IPS-18a (cell line): Measurements from ENCODE around the gene GAP43.
"Not testable (repeated sequence)": the region's sequence is repeated elsewhere in the genome, so short reads cannot be mapped to it uniquely, and the experiment has no call there.

ENCODE experiments used
- H3K27ac ChIP-seq: one replicate; pipeline ENCODE4 v1.5.1; 2013; ENCODE audit warnings: low read length
- H3K27me3 ChIP-seq: one replicate; pipeline ENCODE4 v1.6.1; 2013; ENCODE audit warnings: mild to moderate bottlenecking, low read length; ENCODE audit not compliant: control insufficient read depth, insufficient read depth
- H3K36me3 ChIP-seq: one replicate; pipeline ENCODE4 v1.6.1; 2013; ENCODE audit warnings: low read depth, low read length; ENCODE audit not compliant: control insufficient read depth
- H3K4me1 ChIP-seq: one replicate; pipeline ENCODE4 v1.6.1; 2013; ENCODE audit warnings: low read depth, low read length; ENCODE audit not compliant: control insufficient read depth
- H3K4me3 ChIP-seq: one replicate; pipeline ENCODE4 v1.5.1; 2013; ENCODE audit warnings: low read length
- H3K9ac ChIP-seq: one replicate; pipeline ENCODE4 v1.6.1; 2013; ENCODE audit warnings: mild to moderate bottlenecking, low read length, moderate library complexity
- H3K9me3 ChIP-seq: one replicate; pipeline ENCODE4 v1.6.1; 2013; ENCODE audit warnings: low read depth, low read length; ENCODE audit not compliant: control insufficient read depth

The GAP43 gene

DNA sequence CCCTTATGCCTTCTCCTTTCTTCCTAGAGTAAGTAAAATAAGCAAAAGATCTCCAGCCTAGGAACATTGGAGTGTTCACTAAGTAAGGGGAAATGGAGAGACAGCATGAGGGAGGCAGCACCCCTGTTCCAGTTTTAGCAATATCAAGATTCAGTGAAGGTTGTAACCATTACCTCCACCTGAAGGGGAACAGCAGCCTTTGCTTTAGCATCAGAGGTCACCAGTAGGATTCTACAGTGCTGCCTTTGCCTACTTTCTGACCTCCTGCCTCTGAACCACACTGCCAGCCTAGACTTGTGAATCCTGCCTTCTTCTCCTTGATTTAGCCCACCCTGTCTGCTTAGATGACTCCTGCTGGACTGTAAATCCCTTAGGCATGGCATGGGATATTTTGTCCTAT is 104.7 kb downstream of the GAP43 start:
- no peak overlapping the region for H3K27ac ChIP-seq
- H3K9ac ChIP-seq = no peak overlapping the region
- no peaks in the 10 kb centered on the region for H3K4me1 ChIP-seq
- no peak overlapping the region for H3K4me3 ChIP-seq
- H3K27me3 ChIP-seq = no peaks in the 10 kb centered on the region
- H3K36me3 ChIP-seq = no peaks in the 10 kb centered on the region
- H3K9me3 ChIP-seq = no peaks in the 10 kb centered on the region

DNA sequence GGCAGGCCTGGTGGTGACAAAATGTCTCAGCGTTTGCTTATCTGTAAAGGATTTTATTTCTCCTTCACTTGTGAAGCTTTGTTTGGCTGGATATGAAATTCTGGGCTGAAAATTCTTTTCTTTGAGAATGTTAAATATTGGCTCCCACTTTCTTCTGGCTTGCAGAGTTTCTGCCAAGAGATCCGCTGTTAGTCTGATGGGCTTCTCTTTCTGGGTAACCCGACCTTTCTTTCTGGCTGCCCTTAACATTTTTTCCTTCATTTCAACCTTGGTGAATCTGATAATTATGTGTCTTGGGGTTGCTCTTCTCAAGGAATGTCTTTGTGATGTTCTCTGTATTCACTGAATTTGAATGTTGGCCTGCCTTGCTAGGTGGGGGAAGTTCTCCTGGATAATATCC is 113.0 kb downstream of the GAP43 start:
- not testable (repeated sequence) for H3K27ac ChIP-seq, H3K27me3 ChIP-seq, H3K4me1 ChIP-seq, H3K9ac ChIP-seq, H3K36me3 ChIP-seq, H3K9me3 ChIP-seq, H3K4me3 ChIP-seq

DNA sequence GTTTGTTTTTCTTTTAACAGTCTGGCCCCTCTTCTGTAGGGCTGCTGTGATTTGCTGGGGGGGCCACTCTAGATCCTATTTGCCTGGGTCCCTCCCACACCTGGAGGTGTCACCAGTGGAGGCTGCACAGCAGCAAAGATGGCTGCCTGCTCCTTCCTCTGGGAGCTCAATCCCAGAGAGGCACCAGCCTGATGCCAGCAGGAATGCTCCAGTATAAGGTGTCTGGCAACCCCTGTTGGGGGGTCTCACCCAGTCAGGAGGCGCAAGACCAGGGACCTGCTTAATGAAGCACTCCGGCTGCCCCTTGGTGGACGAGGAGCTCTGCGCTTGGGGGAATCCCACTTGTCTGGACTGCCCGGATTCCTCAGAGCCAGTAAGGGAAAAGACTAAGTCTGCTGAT is 118.3 kb downstream of the GAP43 start:
- Histone ChIP-seq H3K4me3 (no peak overlapping the region), H3K9me3 (peaks cover 5% of the 10 kb centered on the region), H3K36me3 (no peaks in the 10 kb centered on the region), H3K9ac (no peak overlapping the region), H3K27ac (no peak overlapping the region), H3K27me3 (no peaks in the 10 kb centered on the region), H3K4me1 (no peaks in the 10 kb centered on the region)

DNA sequence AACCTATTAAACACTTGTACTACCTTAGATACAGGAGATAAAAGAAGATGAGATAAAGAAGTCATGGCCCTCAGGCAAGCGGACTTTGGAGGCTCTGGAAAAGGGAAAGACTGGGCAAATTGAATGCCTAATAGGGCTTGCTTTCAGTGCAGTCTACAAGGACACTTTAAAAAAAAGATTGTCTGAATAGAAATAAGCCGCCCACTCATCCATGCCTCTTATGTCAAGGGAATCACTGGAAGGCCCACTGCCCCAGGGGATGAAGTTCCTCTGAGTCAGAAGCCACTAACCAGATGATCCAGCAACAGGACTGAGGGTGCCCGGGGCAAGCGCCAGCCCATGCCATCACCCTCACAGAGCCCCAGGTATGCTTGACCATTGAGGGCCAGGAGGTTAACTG is 121.2 kb downstream of the GAP43 start:
- H3K27ac ChIP-seq, H3K27me3 ChIP-seq, H3K4me1 ChIP-seq, H3K36me3 ChIP-seq, H3K4me3 ChIP-seq, H3K9ac ChIP-seq, H3K9me3 ChIP-seq: not testable (repeated sequence)

DNA sequence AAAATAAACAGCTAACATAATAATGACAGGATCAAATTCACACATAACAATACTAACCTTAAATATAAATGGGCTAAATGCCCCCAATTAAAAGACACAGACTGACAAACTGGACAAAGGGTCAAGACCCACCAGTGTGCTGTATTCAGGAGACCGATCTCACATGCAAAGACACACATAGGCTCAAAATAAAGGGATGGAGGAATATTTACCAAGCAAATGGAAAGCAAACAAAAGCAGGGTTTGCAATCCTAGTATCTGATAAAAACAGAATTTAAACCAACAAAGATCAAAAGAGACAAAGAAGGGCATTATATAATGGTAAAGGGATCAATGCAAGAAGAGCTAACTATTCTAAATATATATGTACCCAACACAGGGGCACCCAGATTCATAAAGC is 129.7 kb downstream of the GAP43 start:
- H3K27ac ChIP-seq, H3K4me3 ChIP-seq, H3K4me1 ChIP-seq, H3K9ac ChIP-seq, H3K9me3 ChIP-seq, H3K36me3 ChIP-seq, H3K27me3 ChIP-seq: not testable (repeated sequence)

DNA sequence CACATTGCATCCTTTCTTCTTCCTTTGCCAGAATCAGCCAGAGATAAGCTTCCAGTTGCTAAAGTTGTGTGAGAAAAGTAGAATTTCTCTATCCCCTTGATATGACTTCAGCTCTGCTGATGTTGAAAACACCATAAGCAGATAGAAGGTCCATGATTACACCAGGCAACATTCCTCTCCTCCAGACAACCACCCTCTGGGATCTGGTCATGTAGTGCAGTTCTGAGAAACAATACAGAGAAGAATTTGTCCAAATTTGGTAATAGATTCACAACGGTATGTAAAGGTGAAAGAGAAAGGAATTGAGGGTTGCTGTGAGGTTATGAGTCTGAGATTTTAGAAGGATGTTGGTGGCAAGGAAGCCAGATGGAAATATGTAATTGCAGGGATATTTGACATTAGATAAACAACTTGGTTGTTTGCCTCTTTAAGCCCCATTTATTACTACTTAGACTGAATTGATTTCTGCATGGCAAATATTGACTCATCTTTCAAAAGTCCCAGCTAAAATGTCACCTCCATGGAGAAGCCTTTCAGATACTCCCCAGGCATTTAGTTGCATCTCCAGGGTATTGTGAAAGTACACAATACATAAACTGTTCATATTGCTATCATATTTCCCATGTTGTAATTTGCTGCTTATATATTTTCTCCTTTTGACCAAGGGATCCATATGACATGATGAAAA is 134.9 kb downstream of the GAP43 start:
- no peak overlapping the region for H3K4me3 ChIP-seq
- H3K27me3 ChIP-seq = no peaks in the 10 kb centered on the region
- H3K36me3 ChIP-seq = no peaks in the 10 kb centered on the region
- H3K4me1 ChIP-seq = no peaks in the 10 kb centered on the region
- H3K9me3 ChIP-seq = no peaks in the 10 kb centered on the region
- no peak overlapping the region for H3K9ac ChIP-seq
- H3K27ac ChIP-seq = no peak overlapping the region

DNA sequence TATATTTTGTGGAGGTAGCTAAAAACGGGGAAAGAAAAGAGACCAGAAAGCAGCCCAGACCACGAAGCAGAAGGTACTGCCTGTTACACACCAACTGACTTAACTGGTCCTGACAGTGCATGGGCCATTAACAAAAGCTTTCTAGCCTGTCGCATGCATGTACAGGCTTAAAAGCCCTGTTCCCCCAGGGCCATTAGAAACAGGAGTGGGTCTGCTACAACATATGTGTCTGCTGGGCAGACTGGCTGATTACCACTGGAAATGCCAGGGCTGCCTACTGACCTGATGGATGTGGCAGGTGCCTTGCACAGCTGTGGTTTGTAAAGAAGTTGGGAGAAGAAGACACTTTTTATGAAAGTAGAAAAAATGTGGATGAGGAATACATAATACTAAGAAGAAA is 137.4 kb downstream of the GAP43 start:
- Histone ChIP-seq H3K9ac (no peak overlapping the region), H3K27me3 (no peaks in the 10 kb centered on the region), H3K9me3 (no peaks in the 10 kb centered on the region), H3K4me3 (no peak overlapping the region), H3K27ac (no peak overlapping the region), H3K4me1 (no peaks in the 10 kb centered on the region), H3K36me3 (no peaks in the 10 kb centered on the region)

DNA sequence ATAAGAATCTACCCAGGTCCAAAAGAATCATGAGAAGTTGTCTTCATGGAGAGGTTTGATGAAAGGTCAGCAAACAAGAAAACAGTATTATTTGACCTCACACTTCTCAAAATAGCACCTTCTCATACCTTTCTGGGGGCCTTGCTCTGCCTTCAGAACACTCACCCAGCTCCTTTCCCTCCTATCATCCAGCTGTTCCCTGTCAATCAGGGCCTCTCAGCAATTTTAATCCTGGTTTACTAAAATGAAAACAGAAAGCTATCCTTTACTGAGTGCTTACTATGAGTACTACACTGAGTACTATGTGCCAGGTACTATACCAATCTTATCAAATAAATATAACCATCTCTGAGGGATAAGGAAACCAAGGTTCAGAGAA is 138.6 kb downstream of the GAP43 start:
- H3K9me3 ChIP-seq = no peaks in the 10 kb centered on the region
- H3K4me1 ChIP-seq = peaks cover 11% of the 10 kb centered on the region
- H3K4me3 ChIP-seq = no peak overlapping the region
- H3K9ac ChIP-seq = no peak overlapping the region
- no peak overlapping the region for H3K27ac ChIP-seq
- no peaks in the 10 kb centered on the region for H3K36me3 ChIP-seq
- H3K27me3 ChIP-seq = no peaks in the 10 kb centered on the region

DNA sequence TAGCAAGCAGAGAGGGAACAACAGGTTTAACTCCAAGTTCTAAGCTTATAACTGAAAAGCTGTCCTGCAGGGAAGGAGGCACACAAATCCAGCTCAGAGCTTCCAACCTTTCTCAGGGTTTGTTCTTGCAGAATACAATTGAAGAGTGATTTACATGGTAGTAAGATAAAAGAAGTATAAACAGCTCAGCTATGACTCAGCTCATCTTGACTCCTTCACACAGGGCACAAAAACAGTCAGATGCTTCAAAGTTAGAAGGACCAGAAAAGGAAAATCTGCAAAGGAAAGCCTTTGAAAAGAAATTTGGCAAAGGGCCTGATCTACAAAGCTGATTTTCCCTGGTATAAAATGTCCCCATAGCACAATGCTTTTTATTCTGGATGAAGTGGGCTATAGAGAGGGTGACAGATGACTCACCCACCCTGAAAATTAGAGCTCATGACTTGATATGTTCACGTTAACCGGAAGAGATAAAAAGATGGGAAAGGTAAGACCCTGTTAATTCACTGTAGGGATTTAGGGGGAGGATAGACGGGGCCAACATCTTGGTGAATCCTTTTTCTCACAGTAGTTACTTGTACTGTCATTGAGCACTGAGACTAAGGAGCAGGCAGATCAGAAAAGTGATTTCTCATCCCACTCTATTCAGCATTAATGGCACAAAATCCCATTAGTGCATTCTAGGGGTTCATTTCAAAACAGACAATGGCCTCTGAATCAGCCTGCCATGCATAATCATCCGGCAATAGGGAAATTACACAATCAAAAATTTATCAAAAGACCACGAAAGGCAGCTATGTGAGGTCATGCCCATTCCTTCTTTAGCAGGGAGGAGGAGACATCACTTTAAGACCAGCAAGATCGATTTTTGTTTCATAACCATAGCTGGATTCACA is 143.5 kb downstream of the GAP43 start:
- Histone ChIP-seq H3K36me3 (no peaks in the 10 kb centered on the region), H3K27ac (no peak overlapping the region), H3K4me1 (peaks cover 11% of the 10 kb centered on the region), H3K9me3 (no peaks in the 10 kb centered on the region), H3K9ac (no peak overlapping the region), H3K4me3 (no peak overlapping the region), H3K27me3 (no peaks in the 10 kb centered on the region)

DNA sequence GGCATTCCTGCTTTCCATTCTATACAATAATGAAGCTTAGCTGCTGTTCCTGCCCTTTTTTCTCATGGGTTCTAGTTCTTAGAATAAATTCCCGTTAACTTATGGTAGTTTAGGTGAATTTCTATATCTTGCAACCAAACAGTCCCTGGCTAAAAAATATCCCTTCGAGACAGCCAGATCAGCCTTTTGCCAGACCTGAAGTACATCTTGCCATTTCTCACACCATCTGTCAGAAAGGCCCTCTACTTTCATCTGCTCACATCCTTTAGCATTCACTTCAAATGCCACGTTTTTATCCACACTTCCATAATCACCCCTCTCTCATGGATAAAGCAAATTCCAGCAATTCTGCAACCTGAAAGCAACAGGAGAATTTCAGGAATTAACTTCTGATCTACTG is 145.4 kb downstream of the GAP43 start:
- no peaks in the 10 kb centered on the region for H3K27me3 ChIP-seq
- H3K27ac ChIP-seq = no peak overlapping the region
- peaks cover 11% of the 10 kb centered on the region for H3K4me1 ChIP-seq
- no peak overlapping the region for H3K9ac ChIP-seq
- H3K36me3 ChIP-seq = no peaks in the 10 kb centered on the region
- no peaks in the 10 kb centered on the region for H3K9me3 ChIP-seq
- no peak overlapping the region for H3K4me3 ChIP-seq
